Stimulated activated effector memory CD8-positive, alpha-beta T cell treated with anti-CD3 and anti-CD28 coated beads, Interleukin-12 subunit alpha, Interleukin-12 subunit beta, amount 100 ng/mL, for 72 hours (primary cell): ENCODE results near the gene RAB8B.

Experiments
- ATAC-seq: fragments of 150-1000 bp; cut with Tn5 transposase; 2 replicates; pipeline ENCODE4 v1.10.0; 2021
- DNase-seq, 2 donors: peaks; one replicate each; pipeline ENCODE4 v3.0.0; 2021 to 2022; ENCODE audit warnings: low spot score in 2 of 2
- H3K27ac Mint-ChIP-seq: one replicate; pipeline ENCODE4 v1.8.0; 2022; ENCODE audit warnings: mild to moderate bottlenecking, mixed read lengths
- H3K36me3 Mint-ChIP-seq: one replicate; pipeline ENCODE4 v1.8.0; 2022; ENCODE audit warnings: mild to moderate bottlenecking, mixed read lengths
- H3K4me1 Mint-ChIP-seq: one replicate; pipeline ENCODE4 v1.8.0; 2022; ENCODE audit warnings: mixed read lengths
- H3K4me3 Mint-ChIP-seq: one replicate; pipeline ENCODE4 v1.8.0; 2022; ENCODE audit warnings: mild to moderate bottlenecking, mixed read lengths
- H3K9me3 Mint-ChIP-seq: one replicate; pipeline ENCODE4 v1.8.0; 2022; ENCODE audit warnings: mixed read lengths

RAB8B gene

DNA sequence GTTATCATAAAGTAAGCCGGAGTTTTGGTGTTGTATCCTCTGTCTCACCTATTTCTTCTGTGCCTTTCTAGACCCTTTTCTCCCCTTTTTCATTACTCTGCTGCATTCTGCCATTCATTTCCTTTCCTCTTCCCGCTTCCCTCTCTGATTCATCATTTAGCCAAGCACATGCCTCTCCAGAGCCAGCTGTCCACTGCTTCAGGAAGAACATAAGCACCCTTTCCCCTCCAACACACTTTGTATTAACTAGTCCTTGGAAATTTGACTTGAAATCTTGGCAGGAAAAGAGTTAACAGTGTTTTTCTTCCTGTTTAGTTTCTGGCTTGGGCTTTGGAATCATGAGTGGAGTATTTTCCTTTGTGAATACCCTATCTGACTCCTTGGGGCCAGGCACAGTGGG, 97.7 kb downstream of the RAB8B start:
- Mint-ChIP-seq H3K36me3 (no peaks in the 10 kb centered on the region), H3K27ac (peak overlapping the region; percentile 36), H3K4me3 (no peak overlapping the region), H3K4me1 (peaks cover 6% of the 10 kb centered on the region), H3K9me3 (no peaks in the 10 kb centered on the region)
- ATAC-seq (no peak), DNase-seq (peak in 1 of 2 donors; percentile 22)

DNA sequence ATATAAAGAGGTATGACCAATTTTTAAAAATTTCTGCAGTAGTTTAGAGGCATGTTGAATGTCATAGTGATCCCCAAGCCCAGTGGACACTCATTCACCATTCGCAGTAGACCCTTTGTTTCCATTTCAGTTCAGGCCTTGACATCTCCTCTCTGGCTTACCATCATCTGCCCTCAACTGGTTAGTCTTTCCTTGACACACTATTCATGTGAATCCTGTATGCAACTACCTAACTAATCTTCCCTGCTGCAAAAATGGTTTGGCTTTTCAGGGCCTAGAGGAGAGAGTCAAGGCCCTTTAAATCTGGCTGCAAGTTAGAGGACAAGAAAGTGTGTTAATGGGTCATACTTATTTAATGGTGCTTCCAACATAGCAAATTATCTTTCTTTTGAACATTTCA, 98.9 kb downstream of the RAB8B start:
- Mint-ChIP-seq H3K4me3 (no peak overlapping the region), H3K9me3 (no peaks in the 10 kb centered on the region), H3K4me1 (peaks cover 4% of the 10 kb centered on the region), H3K27ac (no peak overlapping the region), H3K36me3 (no peaks in the 10 kb centered on the region)
- ATAC-seq (no peak), DNase-seq (peak in 1 of 2 donors; percentile 44)

DNA sequence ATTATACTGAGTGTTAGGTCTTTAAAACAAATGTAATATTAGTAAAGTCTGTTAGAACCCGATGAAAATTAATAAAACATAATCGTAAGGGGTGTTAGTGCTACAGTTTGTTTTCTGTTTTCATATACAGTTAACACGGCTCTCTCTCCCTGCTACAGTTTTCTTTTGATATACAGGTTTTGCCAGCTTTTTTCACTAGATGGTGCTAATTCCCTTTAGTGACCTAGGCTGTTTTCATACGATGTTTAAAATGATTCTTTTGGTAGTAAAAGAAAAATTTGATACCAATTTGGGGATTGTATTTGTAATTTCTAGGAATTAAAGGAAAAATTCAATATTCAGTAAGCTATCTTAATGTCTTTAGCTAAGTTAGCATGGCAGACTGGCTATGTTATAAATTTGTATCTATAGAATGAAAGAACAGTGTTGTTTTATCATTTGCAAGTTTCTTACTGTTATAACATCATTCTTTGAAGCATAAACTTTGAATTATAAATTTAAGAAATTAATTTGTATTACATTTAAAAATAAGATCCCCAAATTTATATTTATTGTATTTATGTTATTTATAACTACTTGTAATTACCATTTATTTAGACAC, 99.5 kb downstream of the RAB8B start:
- no peak overlapping the region for H3K4me3 Mint-ChIP-seq
- ATAC-seq: peak; percentile 48
- peak in 1 of 2 donors; percentile 8 for DNase-seq
- H3K9me3 Mint-ChIP-seq: no peaks in the 10 kb centered on the region
- H3K36me3 Mint-ChIP-seq: no peaks in the 10 kb centered on the region
- no peak overlapping the region for H3K27ac Mint-ChIP-seq
- no peaks in the 10 kb centered on the region for H3K4me1 Mint-ChIP-seq

DNA sequence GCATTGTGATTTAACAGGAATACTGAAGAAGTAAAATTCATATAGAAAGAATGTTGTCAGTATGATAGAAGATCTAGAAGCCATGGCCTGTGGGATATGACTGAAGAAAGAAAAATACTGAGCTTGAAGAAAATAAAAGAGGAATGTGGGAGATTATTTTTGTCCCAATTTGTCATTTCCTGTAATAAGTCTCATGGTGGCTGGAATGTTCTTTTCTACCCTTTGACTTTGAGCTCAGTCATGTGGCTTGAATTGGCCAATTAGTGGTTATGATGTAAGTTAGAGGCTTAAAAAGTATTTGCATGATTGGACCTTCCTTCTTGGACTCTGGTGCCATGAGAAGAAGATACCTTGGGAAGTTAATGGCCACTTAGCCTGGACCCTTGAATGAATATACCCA, 102.1 kb downstream of the RAB8B start:
- Mint-ChIP-seq H3K4me3 (no peak overlapping the region), H3K27ac (peak overlapping the region; percentile 24), H3K36me3 (no peaks in the 10 kb centered on the region), H3K4me1 (peaks cover 5% of the 10 kb centered on the region), H3K9me3 (no peaks in the 10 kb centered on the region)
- DNase-seq: no peak
- ATAC-seq: no peak

DNA sequence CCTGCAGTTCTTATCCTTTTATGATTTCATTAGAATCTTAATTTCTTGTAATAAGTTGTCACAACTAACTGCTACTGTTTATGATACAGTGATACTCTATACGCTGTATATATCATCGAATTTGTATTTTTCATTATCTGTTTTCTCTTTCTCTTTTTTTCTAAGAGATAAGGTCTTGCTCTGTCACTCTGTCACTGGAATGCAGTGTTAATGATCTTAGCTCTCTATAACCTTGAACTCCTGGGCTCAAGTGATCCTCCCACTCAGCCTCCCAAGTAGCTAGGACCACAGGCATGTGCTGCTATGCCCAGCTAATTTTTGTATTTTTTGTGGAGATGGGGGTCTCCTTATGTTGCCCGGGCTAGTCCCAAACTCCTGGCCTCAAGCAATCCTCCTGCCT, 102.8 kb downstream of the RAB8B start:
- Mint-ChIP-seq H3K27ac (no peak overlapping the region), H3K9me3 (no peaks in the 10 kb centered on the region), H3K4me3 (no peak overlapping the region), H3K36me3 (no peaks in the 10 kb centered on the region), H3K4me1 (peaks cover 7% of the 10 kb centered on the region)
- no peak for DNase-seq
- no peak for ATAC-seq

DNA sequence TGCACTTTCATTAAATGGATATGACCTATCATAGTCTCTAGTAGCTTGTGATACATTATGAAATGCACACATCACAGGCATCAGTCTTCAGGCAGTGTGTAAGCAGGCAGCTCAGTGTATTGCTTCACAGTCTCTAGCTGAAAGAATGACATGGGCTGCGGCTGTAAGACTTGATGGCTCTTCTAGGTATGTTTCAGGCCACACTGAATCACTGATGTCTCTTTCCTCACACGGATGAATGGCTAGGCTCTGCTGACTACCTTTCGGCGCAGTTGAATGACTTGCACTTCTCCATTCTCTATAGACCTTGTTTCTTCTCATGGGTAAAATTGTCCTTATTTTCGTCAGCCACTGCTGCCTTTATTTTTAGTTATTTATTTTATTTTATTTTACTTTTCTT, 103.4 kb downstream of the RAB8B start:
- H3K9me3 Mint-ChIP-seq: no peaks in the 10 kb centered on the region
- H3K4me3 Mint-ChIP-seq: no peak overlapping the region
- ATAC-seq (no peak), DNase-seq (no peak)
- peaks cover 7% of the 10 kb centered on the region for H3K4me1 Mint-ChIP-seq
- H3K27ac Mint-ChIP-seq: no peak overlapping the region
- H3K36me3 Mint-ChIP-seq: no peaks in the 10 kb centered on the region

DNA sequence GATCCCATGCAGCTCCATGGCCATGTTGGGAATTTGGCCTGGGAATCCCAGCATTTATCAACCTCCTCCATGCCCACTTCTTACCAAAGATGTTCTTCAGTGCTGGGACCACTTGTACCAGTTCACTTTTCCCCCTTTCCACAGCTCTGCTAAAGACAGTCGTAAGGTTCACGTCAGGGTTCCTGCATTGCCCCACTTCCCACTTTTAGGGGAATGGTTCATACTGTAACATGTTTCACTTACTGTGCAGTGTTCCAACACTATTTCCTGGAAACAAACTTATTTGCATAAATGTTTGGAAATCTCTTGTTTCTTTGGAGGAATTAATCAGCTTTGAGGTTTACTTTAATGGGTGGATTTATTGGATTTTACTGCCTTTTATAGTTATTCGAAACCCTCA, 105.0 kb downstream of the RAB8B start:
- no peaks in the 10 kb centered on the region for H3K9me3 Mint-ChIP-seq
- no peaks in the 10 kb centered on the region for H3K36me3 Mint-ChIP-seq
- ATAC-seq (no peak), DNase-seq (no peak)
- H3K4me3 Mint-ChIP-seq: no peak overlapping the region
- H3K4me1 Mint-ChIP-seq: peaks cover 7% of the 10 kb centered on the region
- H3K27ac Mint-ChIP-seq: peak overlapping the region; percentile 36

DNA sequence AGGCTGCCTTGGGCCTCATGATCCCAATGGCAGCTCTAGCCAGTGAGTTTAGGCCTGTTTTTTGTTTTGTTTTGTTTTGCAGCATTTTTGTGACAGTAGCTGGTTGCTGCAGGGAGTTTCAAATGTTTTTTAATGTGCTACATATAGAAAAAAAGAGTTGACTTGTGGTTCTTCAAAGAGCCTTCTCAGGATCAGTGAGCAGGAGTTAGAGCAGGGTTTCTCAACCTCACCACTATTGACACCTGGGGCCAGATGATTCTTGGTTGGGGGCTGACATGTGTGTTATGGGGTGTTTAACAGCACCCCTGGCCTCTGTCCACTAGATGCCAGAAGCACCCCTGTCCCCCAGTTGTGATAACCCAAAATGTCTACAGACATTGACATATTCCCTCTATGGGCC, 105.9 kb downstream of the RAB8B start:
- Mint-ChIP-seq H3K9me3 (no peaks in the 10 kb centered on the region), H3K27ac (peak overlapping the region; percentile 21), H3K4me1 (peaks cover 7% of the 10 kb centered on the region), H3K36me3 (no peaks in the 10 kb centered on the region), H3K4me3 (no peak overlapping the region)
- DNase-seq: no peak
- ATAC-seq: no peak

DNA sequence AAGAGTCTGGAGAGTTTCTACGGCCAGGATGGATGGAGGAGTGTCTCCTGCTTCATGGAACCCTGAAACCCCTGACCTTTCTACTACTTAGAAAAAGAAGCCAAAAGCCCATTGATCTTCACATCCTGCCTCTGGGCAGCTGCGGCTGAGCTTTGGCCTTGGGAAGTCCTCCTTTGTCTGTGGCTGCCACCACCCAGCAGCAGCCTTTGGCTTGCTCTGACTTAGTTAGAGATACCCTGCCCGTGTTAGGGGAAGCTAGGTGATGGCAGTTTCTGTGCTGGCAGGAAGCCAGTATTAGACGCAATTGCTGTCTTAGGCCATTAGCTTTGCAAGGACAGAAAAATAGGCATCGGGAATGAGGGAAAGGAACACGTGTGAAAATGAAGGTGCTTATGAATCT, 106.8 kb downstream of the RAB8B start:
- DNase-seq: no peak
- Mint-ChIP-seq H3K9me3 (no peaks in the 10 kb centered on the region), H3K4me3 (no peak overlapping the region), H3K4me1 (peaks cover 7% of the 10 kb centered on the region), H3K27ac (no peak overlapping the region), H3K36me3 (peaks cover under 1% of the 10 kb centered on the region)
- no peak for ATAC-seq

DNA sequence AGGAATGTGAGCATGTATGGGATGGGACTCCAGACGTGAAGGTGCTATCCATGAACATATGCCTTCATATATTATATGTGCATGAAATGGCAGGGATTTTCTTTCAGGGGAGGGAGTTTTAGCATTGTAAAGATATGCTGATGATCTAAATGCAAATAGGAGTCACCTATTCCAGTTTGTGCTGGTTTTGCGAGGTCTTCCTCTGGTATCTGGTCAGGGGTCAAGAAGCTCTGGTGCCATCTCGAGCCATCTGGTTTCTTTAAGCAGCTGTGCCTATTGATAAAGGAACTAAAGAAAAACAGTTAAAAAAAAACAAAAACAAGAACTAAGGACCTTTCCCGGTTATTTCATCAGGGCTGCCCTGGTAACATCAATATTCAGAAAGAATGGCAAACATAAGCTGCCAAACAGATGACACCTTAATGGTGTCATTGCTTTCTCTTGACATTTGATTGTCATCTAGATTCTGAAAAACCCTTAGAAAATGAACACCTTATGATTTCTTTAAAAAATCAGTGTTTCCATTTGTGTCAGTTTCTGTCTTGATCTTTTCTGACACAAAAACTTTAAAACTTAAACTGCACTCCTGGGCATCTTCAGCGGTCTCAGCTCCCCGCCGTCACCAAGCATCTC, 110.7 kb downstream of the RAB8B start:
- ATAC-seq: no peak
- Mint-ChIP-seq H3K4me1 (peaks cover 7% of the 10 kb centered on the region), H3K9me3 (no peaks in the 10 kb centered on the region), H3K27ac (no peak overlapping the region), H3K4me3 (no peak overlapping the region), H3K36me3 (peaks cover 7% of the 10 kb centered on the region)
- no peak for DNase-seq

DNA sequence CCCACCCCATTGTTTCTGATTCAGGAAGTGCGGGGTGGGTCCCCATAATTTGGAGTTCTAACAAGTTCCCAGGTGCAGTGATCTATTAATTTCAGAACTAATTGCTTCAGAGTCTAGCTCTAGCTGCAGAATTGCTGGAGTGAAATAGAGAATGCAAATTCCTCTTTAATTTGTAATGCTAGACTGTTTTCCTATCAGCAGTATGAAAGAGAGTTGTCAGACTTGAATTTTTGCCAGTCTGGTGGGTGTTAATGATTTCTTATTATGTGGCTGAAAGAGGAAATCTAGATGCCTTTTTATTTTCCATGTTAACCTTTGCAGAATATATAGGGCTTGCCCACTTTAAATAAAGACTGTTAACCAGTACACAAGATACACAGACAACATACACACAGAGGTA, 111.7 kb downstream of the RAB8B start:
- H3K4me3 Mint-ChIP-seq: no peak overlapping the region
- H3K4me1 Mint-ChIP-seq: peaks cover 6% of the 10 kb centered on the region
- H3K36me3 Mint-ChIP-seq: peaks cover 14% of the 10 kb centered on the region
- DNase-seq (no peak), ATAC-seq (no peak)
- no peak overlapping the region for H3K27ac Mint-ChIP-seq
- H3K9me3 Mint-ChIP-seq: no peaks in the 10 kb centered on the region

DNA sequence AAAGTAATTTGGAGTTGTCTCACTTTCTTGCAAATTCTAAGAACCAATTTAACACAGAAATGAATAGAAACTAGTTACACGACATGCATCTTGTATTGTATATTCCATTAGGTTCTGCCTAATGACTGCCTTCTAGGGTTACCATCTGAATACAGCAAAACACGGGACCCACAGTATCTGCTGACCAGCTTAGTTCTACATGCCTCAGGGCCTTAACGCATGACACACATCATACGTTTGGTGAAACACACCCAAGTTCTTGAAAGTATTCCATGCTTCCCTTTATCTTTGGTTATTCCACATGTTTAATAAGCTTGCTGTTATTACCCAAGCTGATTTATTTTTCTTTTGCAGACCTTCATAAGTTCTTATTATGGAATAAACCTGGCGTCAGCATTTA, 115.9 kb downstream of the RAB8B start:
- no peak overlapping the region for H3K27ac Mint-ChIP-seq
- no peaks in the 10 kb centered on the region for H3K9me3 Mint-ChIP-seq
- H3K4me1 Mint-ChIP-seq: no peaks in the 10 kb centered on the region
- ATAC-seq: no peak
- H3K4me3 Mint-ChIP-seq: no peak overlapping the region
- no peak for DNase-seq
- peaks cover 22% of the 10 kb centered on the region for H3K36me3 Mint-ChIP-seq

DNA sequence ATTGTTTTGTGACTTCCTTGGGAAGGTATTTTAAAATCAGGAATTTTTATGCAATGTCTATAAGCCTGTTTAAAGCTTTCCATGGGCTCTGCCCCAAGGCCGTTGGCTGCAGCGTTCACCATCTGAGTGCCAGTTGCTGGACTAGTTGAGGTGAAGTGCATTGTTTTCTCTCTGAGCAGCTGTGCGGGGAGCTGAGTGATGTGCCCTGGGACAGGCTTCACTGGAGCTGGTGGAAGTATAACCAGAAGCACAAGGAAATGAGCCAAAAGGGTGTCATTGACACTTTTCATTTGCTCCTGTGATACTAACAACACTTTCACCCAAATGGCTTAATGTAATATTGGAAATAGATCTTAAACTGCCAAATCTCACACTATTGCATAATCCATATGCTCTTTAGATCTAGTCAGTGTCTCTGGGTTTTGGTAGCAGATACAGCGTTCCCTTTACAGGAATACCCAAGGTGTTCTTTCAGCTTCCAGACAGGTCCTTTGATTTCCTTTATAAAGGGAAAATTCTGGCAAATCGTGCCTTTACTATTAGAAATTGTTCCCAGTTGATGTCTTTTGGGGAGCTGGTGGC, 117.2 kb downstream of the RAB8B start:
- Mint-ChIP-seq H3K4me3 (no peak overlapping the region), H3K4me1 (no peaks in the 10 kb centered on the region), H3K9me3 (no peaks in the 10 kb centered on the region), H3K36me3 (peaks cover 18% of the 10 kb centered on the region), H3K27ac (no peak overlapping the region)
- DNase-seq (no peak), ATAC-seq (no peak)

DNA sequence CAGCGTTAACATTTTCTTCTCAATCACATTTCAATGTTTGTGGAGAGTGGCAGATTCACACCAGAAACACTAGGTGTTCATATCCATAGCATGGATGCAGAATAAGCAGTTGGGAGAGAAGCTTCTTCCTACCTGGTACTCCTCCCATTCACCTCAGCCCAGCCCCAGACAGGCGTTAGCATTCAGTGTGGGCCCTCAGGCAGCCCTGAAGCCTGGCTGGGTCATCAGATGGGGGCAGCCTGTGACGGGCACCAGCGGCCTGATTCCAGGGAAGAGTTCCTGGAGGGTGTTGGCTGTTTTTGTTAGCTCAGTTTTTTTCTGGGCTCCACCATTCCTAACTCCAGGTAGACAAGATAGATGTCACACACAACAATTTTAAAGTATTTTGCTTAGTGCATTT, 119.1 kb downstream of the RAB8B start:
- no peak overlapping the region for H3K27ac Mint-ChIP-seq

DNA sequence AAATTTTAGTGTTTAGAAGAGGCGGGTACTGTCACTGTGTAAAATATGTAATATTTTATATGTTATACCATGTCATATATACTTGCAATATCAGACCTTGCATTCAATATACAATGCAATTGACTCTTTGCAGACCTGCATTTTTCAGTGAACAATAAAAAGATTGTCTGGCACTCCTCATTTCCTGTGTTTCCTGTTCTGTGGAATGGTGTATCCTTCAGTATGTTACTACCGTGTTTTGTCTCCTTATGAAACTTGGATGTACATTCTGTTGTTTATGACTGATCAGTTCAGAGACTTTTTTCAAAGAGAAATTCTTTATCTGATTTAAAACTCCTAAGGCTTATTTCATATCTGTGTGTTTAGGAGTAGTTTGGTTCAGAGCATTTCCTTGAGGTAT, 119.5 kb downstream of the RAB8B start:
- Mint-ChIP-seq H3K9me3 (no peaks in the 10 kb centered on the region), H3K27ac (no peak overlapping the region), H3K4me3 (no peak overlapping the region), H3K36me3 (peaks cover 18% of the 10 kb centered on the region), H3K4me1 (no peaks in the 10 kb centered on the region)
- no peak for ATAC-seq
- DNase-seq: no peak

More for the DNA sequence above, 119.1 kb downstream of the RAB8B start:
- Mint-ChIP-seq H3K4me1 (no peaks in the 10 kb centered on the region), H3K36me3 (peaks cover 18% of the 10 kb centered on the region), H3K9me3 (no peaks in the 10 kb centered on the region), H3K4me3 (no peak overlapping the region)
- DNase-seq (no peak), ATAC-seq (no peak)

DNA sequence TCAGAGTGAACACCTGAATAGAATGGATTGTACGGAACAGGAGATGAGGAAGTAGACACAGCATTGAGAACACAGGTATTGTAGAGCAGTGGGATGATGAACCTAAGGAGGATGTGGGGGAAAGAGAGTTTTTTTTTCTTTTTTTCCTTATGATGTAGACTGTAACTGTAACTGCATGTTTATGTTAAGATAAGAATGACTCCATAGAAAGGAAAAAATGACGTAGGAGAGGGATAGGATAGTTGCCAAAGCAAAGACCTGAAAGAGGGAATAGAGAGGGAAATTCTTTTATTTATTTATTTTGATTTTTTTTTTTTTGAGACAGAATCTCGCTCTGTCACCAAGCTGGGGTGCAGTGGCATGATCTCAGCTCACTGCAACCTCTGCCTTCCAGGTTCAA, 121.2 kb downstream of the RAB8B start:
- no peak overlapping the region for H3K4me3 Mint-ChIP-seq
- no peak overlapping the region for H3K27ac Mint-ChIP-seq
- no peak for ATAC-seq
- H3K36me3 Mint-ChIP-seq: peaks cover 9% of the 10 kb centered on the region
- DNase-seq: no peak
- H3K4me1 Mint-ChIP-seq: no peaks in the 10 kb centered on the region
- no peaks in the 10 kb centered on the region for H3K9me3 Mint-ChIP-seq
